ENCODE data around the gene DCTN1.

DNA sequence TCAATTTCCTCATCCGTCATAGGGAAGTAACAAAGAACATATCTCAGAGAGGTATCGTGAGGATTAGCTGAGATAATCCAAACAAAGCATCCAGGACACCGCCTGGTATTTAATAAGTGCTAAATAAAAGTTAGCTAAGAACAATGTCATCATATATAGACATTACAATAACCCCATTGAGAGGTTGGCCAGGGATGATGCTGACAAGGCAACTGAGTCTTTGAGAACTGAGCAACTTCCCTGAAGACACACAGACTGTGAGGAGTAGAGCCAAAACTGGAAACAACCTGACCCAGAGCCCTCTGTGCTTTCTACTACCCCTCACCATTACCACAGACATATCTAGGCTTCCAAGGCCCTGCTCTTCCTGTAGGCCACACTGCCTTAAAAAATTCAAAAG, 1.6 kb upstream of the DCTN1 start:
- TF ChIP-seq, protein P1, sequence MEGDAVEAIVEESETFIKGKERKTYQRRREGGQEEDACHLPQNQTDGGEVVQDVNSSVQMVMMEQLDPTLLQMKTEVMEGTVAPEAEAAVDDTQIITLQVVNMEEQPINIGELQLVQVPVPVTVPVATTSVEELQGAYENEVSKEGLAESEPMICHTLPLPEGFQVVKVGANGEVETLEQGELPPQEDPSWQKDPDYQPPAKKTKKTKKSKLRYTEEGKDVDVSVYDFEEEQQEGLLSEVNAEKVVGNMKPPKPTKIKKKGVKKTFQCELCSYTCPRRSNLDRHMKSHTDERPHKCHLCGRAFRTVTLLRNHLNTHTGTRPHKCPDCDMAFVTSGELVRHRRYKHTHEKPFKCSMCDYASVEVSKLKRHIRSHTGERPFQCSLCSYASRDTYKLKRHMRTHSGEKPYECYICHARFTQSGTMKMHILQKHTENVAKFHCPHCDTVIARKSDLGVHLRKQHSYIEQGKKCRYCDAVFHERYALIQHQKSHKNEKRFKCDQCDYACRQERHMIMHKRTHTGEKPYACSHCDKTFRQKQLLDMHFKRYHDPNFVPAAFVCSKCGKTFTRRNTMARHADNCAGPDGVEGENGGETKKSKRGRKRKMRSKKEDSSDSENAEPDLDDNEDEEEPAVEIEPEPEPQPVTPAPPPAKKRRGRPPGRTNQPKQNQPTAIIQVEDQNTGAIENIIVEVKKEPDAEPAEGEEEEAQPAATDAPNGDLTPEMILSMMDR (IDR thresholded peaks at IDR 0.05), result no peak
- TF ChIP-seq EZH2 (IDR thresholded peaks at IDR 0.05; ENCODE audit: borderline replicate concordance, insufficient read depth, low read depth, low read length, poor library complexity, severe bottlenecking), result no peak

Data from B cell (primary cell).